ENCODE results near the gene FBXL14.

The FBXL14 gene

GRCh38 chr12:1533205-1533601, 61.2 kb downstream of the FBXL14 start:
- no peak for DNase-seq

- DNase-seq = no peak
These were observed 61.8 kb downstream of the FBXL14 start for GRCh38 chr12:1532375-1533165.

- no peak for DNase-seq
These were observed 62.6 kb downstream of the FBXL14 start for GRCh38 chr12:1531654-1532374.

- DNase-seq = peak in 2 of 3 experiments; percentile 55 to 72
These were observed 63.2 kb downstream of the FBXL14 start for GRCh38 chr12:1531153-1531653.

GRCh38 chr12:1530592-1531152, 63.7 kb downstream of the FBXL14 start:
- no peak for DNase-seq

GRCh38 chr12:1529862-1530591, 64.4 kb downstream of the FBXL14 start:
- DNase-seq = peak in 2 of 3 experiments; percentile 27 to 69

GRCh38 chr12:1529228-1529861, 65.0 kb downstream of the FBXL14 start:
- no peak for DNase-seq

GRCh38 chr12:1528791-1529190, 65.6 kb downstream of the FBXL14 start:
- no peak for DNase-seq

- no peak for DNase-seq
These were observed 66.6 kb downstream of the FBXL14 start for GRCh38 chr12:1527789-1528188.

GRCh38 chr12:1525858-1526257, 68.5 kb downstream of the FBXL14 start:
- DNase-seq = no peak

- no peak for DNase-seq
These were observed 70.8 kb downstream of the FBXL14 start for GRCh38 chr12:1523558-1524050.

- DNase-seq = no peak
These were observed 71.3 kb downstream of the FBXL14 start for GRCh38 chr12:1523046-1523445.

GRCh38 chr12:1519642-1520041, 74.7 kb downstream of the FBXL14 start:
- peak in 1 of 3 experiments; percentile 54 for DNase-seq

GRCh38 chr12:1518591-1519516, 75.5 kb downstream of the FBXL14 start:
- DNase-seq = peak; percentile 54 to 86 (median 81)

GRCh38 chr12:1517734-1518525, 76.5 kb downstream of the FBXL14 start:
- no peak for DNase-seq

- DNase-seq = no peak
These were observed 77.4 kb downstream of the FBXL14 start for GRCh38 chr12:1517007-1517406.

Data from NCI-H1417 (cell line).